GM12872 (cell line): ENCODE data around the gene ZNF780A.

Source experiments
- TF ChIP-seq, protein P1 (sequence below): IDR thresholded peaks from 3 replicates; pipeline ENCODE4 v1.5.1; 2011; ENCODE audit warnings: low read depth, mild to moderate bottlenecking, low read length, moderate library complexity; ENCODE audit not compliant: insufficient read depth

The ZNF780A gene

DNA sequence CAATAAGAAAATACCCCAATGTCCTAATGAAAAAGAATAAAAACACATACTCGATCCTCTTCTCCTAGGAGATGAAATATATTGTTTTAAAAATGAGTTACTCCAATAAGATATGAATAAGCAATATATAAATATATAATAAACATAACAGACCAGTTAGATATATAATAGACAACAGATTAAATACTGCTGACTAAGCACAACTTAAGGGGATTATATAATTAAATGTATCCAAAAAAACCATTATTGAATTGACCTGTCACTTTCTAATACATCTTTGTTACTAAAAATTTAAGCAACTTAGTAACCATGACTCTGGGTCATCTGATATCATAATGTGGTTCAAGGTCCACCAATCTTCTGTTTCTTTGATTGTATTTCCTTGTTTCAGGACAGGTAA, 20.7 kb downstream of the ZNF780A start:
- TF ChIP-seq, protein P1, sequence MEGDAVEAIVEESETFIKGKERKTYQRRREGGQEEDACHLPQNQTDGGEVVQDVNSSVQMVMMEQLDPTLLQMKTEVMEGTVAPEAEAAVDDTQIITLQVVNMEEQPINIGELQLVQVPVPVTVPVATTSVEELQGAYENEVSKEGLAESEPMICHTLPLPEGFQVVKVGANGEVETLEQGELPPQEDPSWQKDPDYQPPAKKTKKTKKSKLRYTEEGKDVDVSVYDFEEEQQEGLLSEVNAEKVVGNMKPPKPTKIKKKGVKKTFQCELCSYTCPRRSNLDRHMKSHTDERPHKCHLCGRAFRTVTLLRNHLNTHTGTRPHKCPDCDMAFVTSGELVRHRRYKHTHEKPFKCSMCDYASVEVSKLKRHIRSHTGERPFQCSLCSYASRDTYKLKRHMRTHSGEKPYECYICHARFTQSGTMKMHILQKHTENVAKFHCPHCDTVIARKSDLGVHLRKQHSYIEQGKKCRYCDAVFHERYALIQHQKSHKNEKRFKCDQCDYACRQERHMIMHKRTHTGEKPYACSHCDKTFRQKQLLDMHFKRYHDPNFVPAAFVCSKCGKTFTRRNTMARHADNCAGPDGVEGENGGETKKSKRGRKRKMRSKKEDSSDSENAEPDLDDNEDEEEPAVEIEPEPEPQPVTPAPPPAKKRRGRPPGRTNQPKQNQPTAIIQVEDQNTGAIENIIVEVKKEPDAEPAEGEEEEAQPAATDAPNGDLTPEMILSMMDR, result no peak

DNA sequence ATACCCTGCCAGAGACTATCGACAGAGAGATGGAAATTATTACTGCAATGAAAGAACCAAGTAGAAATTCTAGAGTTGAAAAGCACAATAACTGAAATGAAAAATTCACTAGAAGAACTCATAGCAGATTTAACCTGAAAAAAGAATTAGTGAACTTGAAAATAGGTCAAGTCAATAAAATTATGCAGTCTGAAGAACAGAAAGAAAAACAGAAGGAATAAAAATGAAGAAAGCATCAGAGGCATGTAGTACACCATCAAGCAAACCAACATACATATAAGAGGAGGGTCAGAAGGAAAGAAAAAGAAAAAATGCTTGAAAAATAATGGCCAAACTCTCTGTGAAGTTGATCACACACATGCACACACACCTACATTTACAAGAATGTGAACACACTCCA, 31.1 kb downstream of the ZNF780A start:
- TF ChIP-seq, protein P1, result no peak

DNA sequence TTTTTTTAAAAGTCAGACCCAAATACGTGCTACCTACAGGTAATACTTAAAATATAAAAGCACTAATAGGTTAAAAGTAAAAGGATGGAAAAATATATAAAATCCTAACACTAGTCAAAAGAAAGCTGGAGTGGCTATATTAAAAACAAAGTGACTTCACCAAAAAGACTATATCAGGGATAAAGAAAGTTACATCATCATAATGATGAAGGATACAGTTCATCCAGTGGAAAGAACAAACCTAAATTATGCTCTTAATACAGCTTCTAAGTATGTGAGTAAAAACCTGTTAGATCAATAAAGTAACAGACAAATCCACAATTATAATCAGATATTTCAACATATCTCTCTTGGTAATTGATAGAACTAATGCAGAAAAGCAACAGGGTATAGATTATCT, 33.6 kb downstream of the ZNF780A start:
- TF ChIP-seq, protein P1, result no peak

DNA sequence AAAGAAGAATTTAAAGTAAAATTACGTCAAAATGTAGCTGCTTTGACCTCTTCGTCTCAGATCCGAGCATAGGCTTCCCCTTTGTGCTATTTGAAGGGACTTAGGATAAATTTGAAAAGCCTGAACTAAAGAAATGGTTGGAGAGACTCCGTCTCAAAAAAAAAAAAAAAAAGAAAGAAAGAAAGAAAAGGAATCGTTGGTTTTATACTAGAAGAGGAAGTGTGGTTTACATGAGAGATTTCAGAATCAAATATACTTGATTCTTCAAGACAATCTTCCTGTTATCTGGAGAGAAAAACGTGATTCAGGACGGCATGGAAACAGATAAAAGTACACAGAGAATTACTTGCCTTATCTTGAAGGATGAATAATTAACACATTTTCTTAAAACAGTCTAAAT, 34.2 kb downstream of the ZNF780A start:
- TF ChIP-seq, protein P1, result no peak

DNA sequence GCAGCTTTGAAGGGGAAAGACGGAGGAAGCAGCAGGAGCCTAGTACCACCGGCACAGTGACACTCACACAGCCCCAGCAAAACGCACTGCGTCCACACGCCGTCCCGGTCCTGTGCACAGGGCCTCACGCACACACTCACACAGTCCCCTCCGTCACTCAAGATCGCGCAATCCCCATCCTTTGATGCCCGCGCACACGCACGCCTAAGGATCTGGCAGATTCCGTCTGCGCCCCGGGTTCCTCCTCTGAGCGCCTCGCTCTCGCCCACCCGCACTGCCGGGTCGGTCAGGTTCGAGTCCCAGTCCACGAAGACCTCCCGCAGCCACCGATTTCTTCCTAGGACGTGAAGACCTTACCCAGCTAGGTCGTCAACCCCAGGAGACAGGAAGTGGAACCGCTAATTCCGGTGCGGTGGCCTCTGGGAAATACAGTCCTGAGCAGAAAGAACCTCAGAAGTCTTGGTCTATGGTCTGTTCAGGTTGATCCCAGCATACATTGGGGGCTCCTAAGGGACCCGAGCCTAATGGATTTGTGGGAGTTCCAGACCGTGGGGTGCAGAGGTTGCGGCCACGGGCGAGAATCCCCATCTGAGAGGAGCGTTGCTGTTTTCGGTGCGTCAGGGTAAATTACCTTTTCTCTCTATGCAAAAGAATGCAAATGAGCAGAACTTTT, 34.8 kb downstream of the ZNF780A start, which contains the start of gene ZNF780B:
ZNF780B (minus strand) TSS at position 400 of the 673 bp plus-strand sequence. CDS start 5,899 bp downstream, outside the sequence.
- TF ChIP-seq, protein P1, result no peak

DNA sequence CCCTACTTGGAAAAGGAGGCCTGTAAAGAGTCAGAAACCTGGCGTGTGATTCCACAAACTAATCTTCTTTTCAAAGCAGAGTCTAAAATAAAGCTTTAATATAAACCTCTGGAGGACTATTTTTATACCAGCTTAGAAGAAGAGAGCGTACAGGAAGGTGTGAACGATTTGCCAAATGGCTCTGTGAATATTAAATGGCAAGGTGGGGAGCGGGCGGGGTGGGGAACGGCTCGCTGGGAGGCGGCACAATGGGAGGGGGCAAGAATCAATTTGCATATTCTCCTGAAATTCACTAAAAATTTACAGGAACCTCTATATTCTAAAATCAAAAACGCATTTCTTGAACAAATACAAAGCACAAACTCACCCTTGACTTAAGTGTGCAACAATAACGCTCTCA, 35.7 kb downstream of the ZNF780A start:
- TF ChIP-seq, protein P1, result no peak

DNA sequence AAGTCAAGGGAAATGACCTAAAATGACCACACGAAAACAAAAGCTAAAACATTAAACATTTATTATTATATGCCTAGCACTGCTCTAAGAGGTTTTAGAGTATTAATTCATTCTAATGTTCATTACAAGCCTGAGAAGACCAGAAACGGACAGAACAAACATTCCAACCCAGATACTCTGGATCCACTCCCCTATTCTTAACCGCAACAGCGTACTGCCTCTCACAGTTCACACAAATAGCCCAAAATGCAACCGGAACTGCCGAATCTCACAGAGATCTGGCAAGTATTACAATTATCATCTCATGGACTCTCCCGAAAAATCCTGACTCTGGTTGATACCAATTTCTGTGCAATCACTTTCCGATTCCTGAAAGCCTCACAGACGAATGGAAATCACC, 36.1 kb downstream of the ZNF780A start:
- TF ChIP-seq, protein P1, result no peak
